Stomach (tissue), 9 donors: ENCODE data around the gene KARS1. TPM values are rescaled to one million over a fixed set of nuclear protein-coding genes. Genes with fewer than 3 reads are reported as not detected.

Experiments used
- DNase-seq, 2 donors: peaks; one replicate each; pipeline versions ENCODE4 v3.0.0 to v3.0.0-alpha.2; 2013 to 2019
- H3K27ac ChIP-seq, 5 donors: fragments of 200-600 bp in 4 of 5; sonication (generic) in 4 of 5; one replicate each; pipeline ENCODE4 v1.5.1; 2013 to 2019; ENCODE audit warnings: mild to moderate bottlenecking in 1 of 5, moderate library complexity in 1 of 5
- H3K27me3 ChIP-seq, 3 donors: fragments of 200-600 bp; sonication (generic); one replicate each; pipeline ENCODE4 v1.5.1; 2017 to 2019; ENCODE audit warnings: mixed run types in 1 of 3
- H3K36me3 ChIP-seq, 4 donors: fragments of 200-600 bp; sonication (generic); 1 replicate in 3 of 4; 2 replicates in 1 of 4; pipeline ENCODE4 v1.5.1; 2016 to 2019
- H3K4me1 ChIP-seq, 4 donors: fragments of 200-600 bp; sonication (generic); one replicate each; pipeline ENCODE4 v1.5.1; 2016 to 2019
- H3K4me3 ChIP-seq, 4 donors: fragments of 200-600 bp; sonication (generic) in 3 of 4; one replicate each; pipeline ENCODE4 v1.5.1; 2016 to 2019; ENCODE audit warnings: mild to moderate bottlenecking in 1 of 4
- H3K9me3 ChIP-seq, 4 donors: fragments of 200-600 bp; sonication (generic); one replicate each; pipeline ENCODE4 v1.5.1; 2016 to 2019
- CTCF ChIP-seq, 7 experiments: fragments of 450-650 bp in 4 of 7; fragments of 200-600 bp in 3 of 7; sonication (generic) in 3 of 7; IDR thresholded peaks; one replicate each; pipeline ENCODE4 v1.5.1; 2016 to 2019; ENCODE audit warnings: antibody characterized with exemption in 7 of 7, control low read depth in 2 of 7, mild to moderate bottlenecking in 1 of 7
- EP300 ChIP-seq: sonication (generic); formaldehyde crosslinking; IDR thresholded peaks from one replicate; pipeline ENCODE4 v1.6.1; 2017; ENCODE audit warnings: antibody characterized with exemption
- POLR2A ChIP-seq, 4 donors: fragments of 450-650 bp; IDR thresholded peaks; one replicate each; pipeline ENCODE4 v1.6.1; 2016; ENCODE audit warnings: antibody characterized with exemption in 4 of 4, control low read depth in 2 of 4, mild to moderate bottlenecking in 1 of 4, moderate library complexity in 1 of 4
- POLR2AphosphoS5 ChIP-seq, 3 donors: sonication (generic); formaldehyde crosslinking; IDR thresholded peaks; one replicate each; pipeline ENCODE4 v1.6.1; 2016; ENCODE audit warnings: antibody characterized with exemption in 3 of 3
- WGBS, 5 donors: extraction: QIAGEN DNeasy Blood & Tissue Kit in 3 of 5; methylation state at CpG; one replicate each; pipeline versions ENCODE4 v1.1.5 to v1.1.7; 2013 to 2018; 5-methylcytosine and 5-hydroxymethylcytosine counted together
- intact Hi-C: fragments of 100-400 bp; cut with DNase I; formaldehyde crosslinking; loops from one replicate; pipeline ENCODE4 v1.15.1; 2023; ENCODE audit warnings: low total_unique reads
- polyA plus RNA-seq, 3 donors: library from polyadenylated mRNA; stranded (reverse); fragments of 200-250 nt; gene quantifications; one replicate each; pipeline ENCODE4 v1.2.3, GENCODE V29; 2013
- total RNA-seq, 5 donors: library from RNA; depleted of rRNA; stranded (reverse); fragments of >200 nt; gene quantifications; one replicate each; pipeline versions ENCODE4 v1.1.0 to v1.2.3, GENCODE V29; 2014 to 2016
- donor health status: healthy with polysubstance abuse.
- donor health status: Bipolar disorder and iron deficiency.
- donor health status: healthy.

KARS1 gene
- total and polyA plus RNA-seq, 8 donors = 81.2 to 196 (median 92.7) TPM

GRCh38 chr16:75621170-75621477, 26.3 kb downstream of the KARS1 start:
- peaks cover 12 to 31% (median 24%) of the 10 kb centered on the region in 4 donors for H3K4me1 ChIP-seq
- H3K4me3 ChIP-seq = no peak overlapping the region
- intact Hi-C loops = no loop called here
- TF ChIP-seq POLR2A (IDR thresholded peaks at IDR 0.05) (no peak), CTCF (IDR thresholded peaks at IDR 0.05) (no peak), POLR2AphosphoS5 (IDR thresholded peaks at IDR 0.05) (no peak), EP300 (no peak)
- peaks cover 6 to 54% (median 52%) of the 10 kb centered on the region in 4 donors for H3K36me3 ChIP-seq
- 6 to 31% (median 10%) methylated on average over 2 of the region's 2 CpGs for WGBS, 5 donors
- H3K27me3 ChIP-seq = no peaks in the 10 kb centered on the region
- H3K9me3 ChIP-seq = no peaks in the 10 kb centered on the region
- H3K27ac ChIP-seq = peak overlapping the region in 3 of 5 donors; percentile 92 to 98 (median 96)
- DNase-seq = peak in 1 of 2 donors; percentile 41

GRCh38 chr16:75620326-75621169, 26.9 kb downstream of the KARS1 start:
- TF ChIP-seq POLR2A (IDR thresholded peaks at IDR 0.05) (no peak), EP300 (no peak), CTCF (IDR thresholded peaks at IDR 0.05) (no peak), POLR2AphosphoS5 (IDR thresholded peaks at IDR 0.05) (no peak)

GRCh38 chr16:75618780-75619179, 28.7 kb downstream of the KARS1 start:
- Histone ChIP-seq H3K36me3 (peaks cover 10 to 68% (median 66%) of the 10 kb centered on the region in 4 donors), H3K9me3 (no peaks in the 10 kb centered on the region), H3K27ac (no peak overlapping the region), H3K27me3 (no peaks in the 10 kb centered on the region), H3K4me1 (peaks cover 12 to 30% (median 24%) of the 10 kb centered on the region in 4 donors), H3K4me3 (no peak overlapping the region)
- WGBS, 5 donors = 93 to 97% (median 95%) methylated on average over 2 of the region's 2 CpGs
- TF ChIP-seq POLR2AphosphoS5 (IDR thresholded peaks at IDR 0.05) (no peak), CTCF (IDR thresholded peaks at IDR 0.05) (no peak), EP300 (no peak), POLR2A (IDR thresholded peaks at IDR 0.05) (no peak)
- intact Hi-C loops = loop anchor here (10.0 kb wide), 1 partner anchor 144 kb away; no protein-coding TSS in a partner anchor
- no peak for DNase-seq

More at GRCh38 chr16:75620326-75621169, 26.9 kb downstream of the KARS1 start:
- Histone ChIP-seq H3K27me3 (no peaks in the 10 kb centered on the region), H3K9me3 (no peaks in the 10 kb centered on the region), H3K36me3 (peaks cover 6 to 54% (median 52%) of the 10 kb centered on the region in 4 donors), H3K27ac (peak overlapping the region in 1 of 5 donors; percentile 98), H3K4me3 (no peak overlapping the region), H3K4me1 (peaks cover 12 to 31% (median 24%) of the 10 kb centered on the region in 4 donors)
- intact Hi-C loops = no loop called here
- 81 to 87% (median 85%) methylated on average over 20 of the region's 20 CpGs for WGBS, 5 donors
- peak in 1 of 2 donors; percentile 34 for DNase-seq

GRCh38 chr16:75617121-75617520, 30.3 kb downstream of the KARS1 start:
- H3K4me1 ChIP-seq = peaks cover 9 to 21% (median 13%) of the 10 kb centered on the region in 4 donors
- no peak for DNase-seq
- intact Hi-C loops = loop anchor here (10.0 kb wide), 1 partner anchor 142 kb away; no protein-coding TSS in a partner anchor
- 80 to 95% (median 93%) methylated on average over 3 of the region's 3 CpGs for WGBS, 5 donors
- H3K27me3 ChIP-seq = no peaks in the 10 kb centered on the region
- no peak for TF ChIP-seq POLR2AphosphoS5 (IDR thresholded peaks at IDR 0.05)
- TF ChIP-seq CTCF (IDR thresholded peaks at IDR 0.05) = no peak
- TF ChIP-seq EP300 = no peak
- no peak for TF ChIP-seq POLR2A (IDR thresholded peaks at IDR 0.05)
- H3K27ac ChIP-seq = peak overlapping the region in 1 of 5 donors; percentile 15
- H3K4me3 ChIP-seq = no peak overlapping the region
- H3K9me3 ChIP-seq = no peaks in the 10 kb centered on the region
- H3K36me3 ChIP-seq = peaks cover 27 to 84% (median 82%) of the 10 kb centered on the region in 4 donors
